Measurements from ENCODE around the gene TBC1D2B.

GRCh38 chr15:77982127-77982490, 95.4 kb downstream of the TBC1D2B start:
- TF ChIP-seq CTCF (IDR thresholded peaks at IDR 0.05; ENCODE audit: insufficient read depth, low read length, poor library complexity, severe bottlenecking) (no peak), EZH2phosphoT487 (conservative IDR thresholded peaks at IDR 0.05; ENCODE audit: low read length) (no peak)

Measured in SU-DHL-6 (cell line).